ENCODE data around the gene MNX1. TPM values are rescaled to one million over a fixed set of nuclear protein-coding genes. Genes with fewer than 3 reads are reported as not detected.

Gene MNX1
- total RNA-seq, 1 experiment from 2014 or later: not detected

DNA sequence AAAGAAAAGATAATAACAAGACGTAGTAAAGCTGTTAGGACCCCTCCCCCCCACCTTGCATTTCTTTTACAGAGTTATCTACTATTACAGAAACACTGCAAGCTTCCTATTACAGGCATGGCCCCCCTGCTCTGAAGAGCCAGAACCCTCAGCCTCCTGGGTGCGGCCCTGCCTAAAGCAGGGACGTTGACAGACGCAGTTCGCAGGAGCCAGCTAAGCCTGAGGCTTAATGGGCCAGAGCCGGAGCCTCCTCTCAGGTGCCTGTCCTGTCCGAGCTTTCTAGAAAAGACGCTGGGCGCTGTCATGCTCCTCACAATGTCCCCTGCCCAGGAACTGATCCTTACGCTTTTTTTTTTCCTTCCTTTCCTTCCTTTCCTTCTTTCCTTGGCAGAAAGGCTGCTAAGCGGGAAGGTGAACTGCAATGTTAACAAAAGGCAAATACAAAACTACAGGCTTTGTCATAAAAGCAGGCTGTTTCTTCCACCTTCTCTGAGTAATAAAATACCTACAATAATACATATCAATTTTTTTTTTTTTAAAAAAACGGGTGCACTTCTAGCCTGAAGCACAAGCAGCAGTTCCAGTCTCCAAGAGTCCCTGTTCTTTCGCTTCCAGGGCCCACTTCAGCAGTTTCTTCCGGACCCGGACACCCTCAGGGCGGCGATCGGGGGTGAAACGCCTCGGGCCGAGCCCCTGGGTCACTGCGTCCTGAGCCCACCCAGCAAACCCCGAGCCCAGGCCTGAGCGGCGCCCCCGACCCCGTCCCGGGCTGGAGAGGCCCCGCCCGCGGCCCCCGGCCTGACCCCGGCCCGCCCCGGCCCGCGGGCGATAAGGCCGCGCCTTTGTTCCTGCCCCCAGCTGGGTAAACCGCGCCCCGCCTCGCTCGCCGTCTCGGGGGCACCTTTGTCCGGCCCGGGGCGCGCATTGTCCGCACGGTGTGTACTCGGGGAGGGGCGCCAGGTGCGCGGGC is 11.2 kb downstream of the MNX1 start:
- no peak overlapping the region for H3K4me3 ChIP-seq
- no peak overlapping the region for H3K27ac ChIP-seq
- H3K9me3 ChIP-seq (replicated peaks): no peaks in the 10 kb centered on the region
- H3K4me1 ChIP-seq (replicated peaks): 0 out of 2 replicates have a peak, but pooled peaks cover 3% of the 10 kb centered on the region
- H3K27me3 ChIP-seq (replicated peaks): peaks cover 78% of the 10 kb centered on the region
- H3K36me3 ChIP-seq: no peaks in the 10 kb centered on the region
- DNase-seq (ENCODE audit: low read depth in 1 of 2, low spot score in 2 of 2): peak in 1 of 2 experiments; percentile 36

DNA sequence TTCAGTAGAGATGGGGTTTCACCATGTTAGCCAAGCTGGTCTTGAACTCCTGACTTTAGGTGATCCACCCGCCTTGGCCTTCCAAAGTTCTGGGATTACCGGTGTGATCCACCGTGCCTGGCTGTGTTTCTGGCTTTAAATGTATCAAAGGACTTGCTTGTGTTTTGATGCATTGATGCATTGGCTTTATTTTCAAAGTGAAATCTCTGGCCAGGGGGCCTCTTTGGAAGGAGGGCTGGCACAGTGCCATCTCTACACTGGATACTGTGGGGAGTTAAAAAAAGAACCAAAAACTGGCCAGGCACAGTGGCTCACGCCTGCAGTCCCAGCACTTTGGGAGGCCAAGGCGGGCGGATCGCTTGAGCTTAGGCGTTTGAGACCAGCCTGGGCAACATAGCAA is 16.0 kb downstream of the MNX1 start:
- no peak overlapping the region for H3K27ac ChIP-seq
- H3K4me3 ChIP-seq: no peak overlapping the region
- DNase-seq (ENCODE audit: low read depth in 1 of 2, low spot score in 2 of 2): no peak
- H3K9me3 ChIP-seq (replicated peaks): no peaks in the 10 kb centered on the region
- peaks cover 52% of the 10 kb centered on the region for H3K27me3 ChIP-seq (replicated peaks)
- H3K36me3 ChIP-seq: no peaks in the 10 kb centered on the region
- H3K4me1 ChIP-seq (replicated peaks): no peaks in the 10 kb centered on the region

DNA sequence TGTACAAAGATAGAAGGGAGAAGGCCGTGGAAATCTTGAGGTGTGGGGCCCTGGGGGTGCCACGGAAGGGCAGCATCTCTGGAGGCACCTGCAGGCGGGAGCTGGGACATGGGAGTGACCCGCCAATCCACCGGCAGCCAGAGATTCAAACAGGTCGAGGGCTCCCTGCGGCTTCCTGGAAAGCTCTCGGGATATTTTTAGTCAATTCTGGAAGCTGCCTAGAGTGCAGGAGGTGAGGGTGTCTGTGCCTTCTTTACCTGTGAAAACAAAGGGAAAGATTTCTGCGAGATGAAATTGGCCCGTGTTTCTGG is 16.6 kb downstream of the MNX1 start:
- no peak overlapping the region for H3K4me3 ChIP-seq
- no peak for DNase-seq (ENCODE audit: low read depth in 1 of 2, low spot score in 2 of 2)
- H3K27ac ChIP-seq: no peak overlapping the region

DNA sequence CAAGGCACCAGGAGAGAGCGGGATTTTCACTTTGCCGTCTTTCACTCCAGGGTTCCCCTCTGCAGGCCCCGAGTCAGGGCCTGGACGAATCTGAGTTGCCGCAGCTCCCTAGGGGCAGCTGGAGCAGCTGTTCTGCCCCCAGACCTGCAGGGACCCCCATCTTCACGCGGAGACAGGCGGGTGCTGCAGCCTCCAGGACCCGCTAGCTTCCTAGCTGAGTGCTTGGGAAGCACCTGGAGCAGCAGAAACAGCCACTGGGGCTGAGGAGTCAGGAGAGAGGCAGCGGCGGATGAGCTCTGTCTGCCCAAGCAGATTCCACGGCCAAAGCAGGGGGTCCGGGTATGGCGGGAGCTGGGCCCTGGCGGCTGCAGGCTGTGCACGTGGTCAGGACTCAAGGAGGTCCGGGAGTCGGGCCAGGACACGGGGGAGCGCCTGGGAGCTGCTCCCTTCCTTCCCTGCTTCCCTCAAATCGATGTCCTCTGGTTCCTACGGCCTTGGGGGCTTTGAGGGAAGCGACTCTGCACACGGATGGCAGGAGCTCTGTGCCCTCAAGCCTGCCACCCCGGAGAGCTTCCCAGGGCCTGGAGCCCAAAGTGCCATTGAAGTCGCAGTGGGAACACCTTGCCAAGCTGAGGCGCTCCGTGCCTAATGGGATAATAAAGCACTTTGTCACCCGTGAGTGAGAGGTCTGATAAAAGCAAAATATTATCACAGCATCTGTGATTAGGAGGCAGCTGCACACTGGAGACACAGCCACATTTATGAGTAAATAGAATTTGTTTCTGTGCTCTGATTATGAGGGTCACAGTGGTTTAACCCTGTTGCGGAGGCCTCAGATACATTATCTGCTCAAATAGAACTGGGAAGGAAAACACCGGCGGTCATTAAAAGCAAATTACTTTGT is 17.2 kb downstream of the MNX1 start:
- no peaks in the 10 kb centered on the region for H3K4me1 ChIP-seq (replicated peaks)
- no peak overlapping the region for H3K4me3 ChIP-seq
- H3K36me3 ChIP-seq: no peaks in the 10 kb centered on the region
- no peaks in the 10 kb centered on the region for H3K9me3 ChIP-seq (replicated peaks)
- H3K27me3 ChIP-seq (replicated peaks): peaks cover 41% of the 10 kb centered on the region
- no peak overlapping the region for H3K27ac ChIP-seq
- DNase-seq (ENCODE audit: low read depth in 1 of 2, low spot score in 2 of 2): no peak

More for the DNA sequence above, 16.6 kb downstream of the MNX1 start:
- H3K27me3 ChIP-seq (replicated peaks): peaks cover 47% of the 10 kb centered on the region
- H3K36me3 ChIP-seq: no peaks in the 10 kb centered on the region
- H3K4me1 ChIP-seq (replicated peaks): no peaks in the 10 kb centered on the region
- no peaks in the 10 kb centered on the region for H3K9me3 ChIP-seq (replicated peaks)

DNA sequence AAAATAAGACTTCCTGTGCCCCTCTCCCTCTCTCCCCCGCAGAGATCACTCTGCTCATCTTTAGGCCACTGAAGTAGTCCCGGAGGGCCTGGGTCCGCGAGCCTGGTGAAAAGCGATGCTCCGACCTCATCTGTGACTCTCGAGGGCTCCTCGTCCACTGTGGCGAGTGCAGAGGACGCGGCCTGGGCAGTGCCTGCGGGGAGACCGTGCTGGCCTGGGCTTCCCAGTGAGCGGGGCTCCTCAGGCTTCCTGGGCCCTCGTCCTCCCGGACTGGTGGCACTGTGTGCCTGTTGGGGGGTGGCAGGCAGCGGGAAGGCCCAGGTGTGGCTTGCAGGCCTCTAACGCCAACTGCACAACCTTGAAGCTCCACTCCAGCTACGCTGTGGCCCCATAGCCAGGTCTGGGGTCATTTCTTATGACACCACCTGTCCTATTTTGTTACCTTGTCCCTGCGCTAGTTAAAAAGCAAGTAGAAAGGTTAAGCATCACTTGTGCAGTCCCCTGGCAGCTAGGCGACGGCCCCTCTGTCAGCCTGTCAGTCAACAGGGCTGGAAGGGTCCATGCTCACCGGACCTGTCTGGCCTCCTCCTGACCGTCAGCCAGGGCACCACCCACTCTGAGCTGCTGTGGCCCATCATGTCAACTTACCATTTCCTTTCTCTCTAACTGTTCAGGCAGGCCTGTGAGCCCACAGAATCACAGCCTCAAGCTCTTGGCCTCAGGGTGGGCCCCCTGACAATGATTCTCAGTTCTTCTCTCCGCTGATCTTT is 20.5 kb downstream of the MNX1 start:
- Histone ChIP-seq H3K27me3 (replicated peaks) (peaks cover 20% of the 10 kb centered on the region), H3K36me3 (no peaks in the 10 kb centered on the region), H3K27ac (no peak overlapping the region), H3K4me3 (no peak overlapping the region), H3K4me1 (replicated peaks) (no peaks in the 10 kb centered on the region), H3K9me3 (replicated peaks) (no peaks in the 10 kb centered on the region)
- no peak for DNase-seq (ENCODE audit: low read depth in 1 of 2, low spot score in 2 of 2)

DNA sequence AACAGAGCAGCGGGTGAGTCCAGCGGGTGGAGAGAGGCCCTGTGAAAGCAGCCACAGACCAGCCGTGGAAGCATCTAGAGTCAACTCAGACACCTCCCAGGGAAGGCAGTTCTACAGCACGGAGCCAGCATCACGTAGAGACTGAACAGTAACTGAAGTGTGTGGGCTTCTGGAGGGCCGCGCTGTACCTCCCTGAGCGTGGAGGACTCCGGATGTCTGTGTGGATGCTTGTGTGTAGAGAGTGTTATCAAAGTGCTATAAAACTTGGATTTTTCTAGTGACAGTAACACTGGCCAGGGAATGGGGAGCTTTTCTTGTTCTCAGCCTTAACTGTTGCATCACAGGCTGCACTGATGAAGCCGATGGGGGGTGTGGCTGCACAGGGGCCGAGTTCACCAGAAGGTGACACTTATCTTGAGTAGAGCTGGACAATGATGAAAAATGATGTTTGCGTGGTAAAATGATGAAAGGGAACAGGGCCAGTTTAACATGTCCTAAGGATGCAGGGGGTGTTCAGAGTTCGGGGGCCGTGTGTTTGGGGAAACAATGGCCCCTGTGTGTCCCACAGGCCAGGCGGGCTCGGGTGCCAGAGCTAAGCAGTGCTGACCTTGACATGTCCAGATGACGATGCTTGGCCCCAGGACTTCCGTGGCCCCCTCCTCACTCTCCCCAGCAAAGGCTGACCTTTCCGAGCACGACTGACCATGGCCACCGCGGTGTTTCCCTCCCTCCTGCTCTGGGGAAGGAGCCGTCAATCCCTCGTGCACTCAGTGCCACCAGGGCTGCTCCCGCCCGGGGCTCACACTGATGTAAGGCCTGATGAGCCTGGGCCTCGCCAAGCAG is 21.9 kb downstream of the MNX1 start:
- Histone ChIP-seq H3K9me3 (replicated peaks) (no peaks in the 10 kb centered on the region), H3K27me3 (replicated peaks) (peaks cover 16% of the 10 kb centered on the region; the same call in 1 of the 2 replicates), H3K27ac (no peak overlapping the region), H3K4me1 (replicated peaks) (no peaks in the 10 kb centered on the region), H3K4me3 (no peak overlapping the region), H3K36me3 (no peaks in the 10 kb centered on the region)
- DNase-seq (ENCODE audit: low read depth in 1 of 2, low spot score in 2 of 2): no peak

DNA sequence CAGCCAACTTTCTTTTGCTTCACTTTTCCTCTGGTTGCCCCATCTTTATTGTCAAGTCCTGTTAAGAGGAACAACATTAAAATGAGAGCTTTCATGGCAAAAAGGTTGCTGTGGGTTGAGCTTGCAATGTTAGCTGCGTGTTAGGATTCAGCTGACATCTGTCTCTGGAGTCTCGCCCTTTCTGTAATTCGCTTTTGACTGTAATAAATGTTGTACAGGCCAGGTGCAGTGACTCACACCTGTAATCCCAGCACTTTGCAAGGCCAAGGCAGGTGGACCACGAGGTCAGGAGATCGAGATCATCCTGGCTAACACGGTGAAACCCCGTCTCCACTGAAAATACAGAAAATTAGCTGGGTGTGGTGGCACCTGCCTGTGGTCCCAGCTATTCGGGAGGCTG is 24.1 kb downstream of the MNX1 start:
- Histone ChIP-seq H3K9me3 (replicated peaks) (no peaks in the 10 kb centered on the region), H3K27me3 (replicated peaks) (no peaks in the 10 kb centered on the region), H3K4me1 (replicated peaks) (no peaks in the 10 kb centered on the region), H3K36me3 (no peaks in the 10 kb centered on the region), H3K27ac (no peak overlapping the region), H3K4me3 (no peak overlapping the region)
- no peak for DNase-seq (ENCODE audit: low read depth in 1 of 2, low spot score in 2 of 2)

DNA sequence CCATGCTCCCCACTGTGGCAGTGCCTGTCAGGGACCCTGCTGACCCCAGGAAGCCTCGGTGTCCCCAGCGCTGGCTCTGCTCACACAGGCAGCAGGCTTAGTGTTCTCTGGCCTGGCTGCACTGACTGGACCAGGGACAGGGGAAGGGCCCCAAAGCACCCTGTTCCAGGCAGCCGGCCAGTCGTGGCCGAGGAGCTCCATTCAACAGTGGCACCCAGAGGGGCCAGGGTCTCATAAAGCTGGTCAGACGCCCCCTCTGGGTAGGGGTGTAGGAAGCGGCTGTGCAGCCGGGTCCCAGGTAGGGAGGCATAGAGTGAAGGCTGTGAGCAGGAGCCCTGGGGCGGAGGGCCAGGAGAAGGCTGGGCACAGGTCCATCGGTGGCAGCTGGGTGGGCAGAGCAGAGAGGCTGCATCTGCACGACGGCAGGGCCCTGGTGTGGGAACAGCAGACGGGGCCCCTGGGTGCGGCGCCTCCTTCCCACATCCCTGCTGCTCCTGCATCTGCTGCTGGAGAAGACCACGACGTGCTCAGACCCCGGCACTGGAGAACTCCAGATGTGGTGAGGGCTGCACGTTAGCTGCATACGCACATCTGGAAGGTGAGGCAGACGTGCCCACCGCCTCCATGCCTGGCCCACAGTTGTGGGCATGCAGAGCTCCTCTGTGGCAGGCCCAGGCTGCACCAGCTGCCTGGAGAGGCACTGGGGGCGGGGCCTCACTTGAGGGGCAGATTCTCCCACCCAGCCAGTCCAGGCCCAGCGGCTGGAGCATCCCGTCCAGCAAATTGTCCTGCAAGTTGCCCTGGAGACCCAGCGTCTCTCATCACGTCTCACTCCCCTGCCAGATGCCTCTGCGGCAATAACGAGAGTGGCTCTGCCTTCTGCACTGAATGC is 25.1 kb downstream of the MNX1 start:
- no peaks in the 10 kb centered on the region for H3K36me3 ChIP-seq

DNA sequence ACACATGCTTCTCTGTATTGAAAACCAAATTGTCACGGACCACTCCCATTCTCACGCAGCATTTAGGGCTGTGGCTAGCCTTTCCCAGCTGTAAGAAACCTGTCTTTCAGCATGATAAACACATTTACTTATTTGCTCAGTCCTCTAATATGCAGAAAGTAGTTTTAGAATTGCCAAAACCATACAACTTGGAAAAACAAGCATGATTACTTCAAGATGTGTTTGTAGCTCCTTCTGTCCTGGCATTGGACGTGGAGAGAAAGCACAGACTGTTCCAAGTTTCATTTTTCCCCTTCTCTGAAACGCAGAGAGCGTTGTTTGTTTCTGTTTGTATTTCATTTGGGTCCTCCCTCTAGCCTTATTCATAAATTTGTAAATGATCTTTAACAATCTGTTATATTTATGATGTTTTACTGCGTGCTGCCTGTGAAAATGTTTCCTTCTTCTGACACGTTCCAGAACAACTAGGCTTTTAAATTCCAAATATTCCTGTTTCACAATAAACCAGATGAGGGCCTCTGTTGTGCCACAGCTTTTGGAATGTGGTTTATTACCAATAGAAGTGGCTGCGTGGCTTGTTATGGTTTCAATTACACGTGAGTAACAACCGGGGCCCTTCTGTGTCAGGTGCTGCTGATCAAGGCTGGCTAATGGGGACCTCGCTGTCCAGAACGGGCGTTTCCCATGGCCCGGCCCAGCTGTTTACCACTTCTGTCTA is 26.1 kb downstream of the MNX1 start:
- H3K4me3 ChIP-seq: no peak overlapping the region
- DNase-seq (ENCODE audit: low read depth in 1 of 2, low spot score in 2 of 2): no peak
- H3K36me3 ChIP-seq: no peaks in the 10 kb centered on the region
- no peaks in the 10 kb centered on the region for H3K4me1 ChIP-seq (replicated peaks)
- no peaks in the 10 kb centered on the region for H3K27me3 ChIP-seq (replicated peaks)
- H3K27ac ChIP-seq: no peak overlapping the region
- no peaks in the 10 kb centered on the region for H3K9me3 ChIP-seq (replicated peaks)

More for the DNA sequence above, 25.1 kb downstream of the MNX1 start:
- Histone ChIP-seq H3K27me3 (replicated peaks) (no peaks in the 10 kb centered on the region), H3K27ac (no peak overlapping the region), H3K4me3 (no peak overlapping the region), H3K9me3 (replicated peaks) (no peaks in the 10 kb centered on the region), H3K4me1 (replicated peaks) (no peaks in the 10 kb centered on the region)
- DNase-seq (ENCODE audit: low read depth in 1 of 2, low spot score in 2 of 2): no peak

DNA sequence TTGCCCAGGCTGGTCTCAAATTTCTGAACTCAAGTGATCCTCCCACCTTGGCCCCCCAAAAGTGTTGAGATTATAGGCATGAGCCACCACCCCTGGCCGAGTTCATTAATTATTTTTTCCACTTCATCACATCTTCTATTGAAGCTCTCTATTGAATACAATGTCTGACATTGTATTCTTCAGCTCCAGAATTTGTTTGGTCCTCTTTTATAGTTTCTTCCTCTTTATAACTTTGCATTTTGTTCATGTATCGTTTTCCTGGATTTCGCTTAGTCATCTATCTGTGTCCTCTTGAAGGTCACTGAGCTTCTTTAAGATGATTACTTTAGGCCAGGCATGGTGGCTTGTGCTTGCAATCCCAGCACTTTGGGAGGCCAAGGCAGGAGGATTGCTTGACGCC is 30.8 kb downstream of the MNX1 start:
- DNase-seq (ENCODE audit: low read depth in 1 of 2, low spot score in 2 of 2): no peak
- no peaks in the 10 kb centered on the region for H3K27me3 ChIP-seq (replicated peaks)
- H3K36me3 ChIP-seq: no peaks in the 10 kb centered on the region
- no peaks in the 10 kb centered on the region for H3K4me1 ChIP-seq (replicated peaks)
- no peak overlapping the region for H3K4me3 ChIP-seq
- no peak overlapping the region for H3K27ac ChIP-seq
- H3K9me3 ChIP-seq (replicated peaks): no peaks in the 10 kb centered on the region

DNA sequence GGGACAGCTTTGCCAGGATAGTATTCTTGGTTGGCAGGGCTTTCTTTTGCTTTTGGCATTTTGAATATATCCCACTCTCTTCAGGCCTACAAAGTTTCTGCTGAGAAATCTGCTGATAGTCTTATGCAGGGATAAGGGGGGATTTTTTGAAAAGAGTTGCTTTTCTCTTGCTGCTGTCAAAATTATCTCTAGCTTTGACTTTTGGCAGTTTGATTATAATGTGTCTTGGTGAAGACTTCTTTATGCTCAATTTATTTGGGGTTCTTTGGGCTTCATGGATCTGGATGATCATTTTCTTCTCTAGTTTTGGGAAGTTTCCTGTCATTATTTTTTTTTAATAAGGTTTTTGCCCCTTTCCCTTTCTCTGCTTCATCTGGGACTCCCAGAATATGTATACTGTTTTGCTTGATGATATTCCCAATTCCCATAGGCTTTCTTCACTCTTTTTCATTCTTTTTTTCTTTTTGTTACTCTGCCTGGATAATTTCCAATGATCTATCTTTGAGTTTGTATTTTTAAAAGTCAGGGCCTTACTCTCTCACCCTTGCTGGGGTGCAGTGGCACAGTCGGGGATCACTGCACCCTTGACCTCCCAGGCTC is 31.4 kb downstream of the MNX1 start:
- no peaks in the 10 kb centered on the region for H3K27me3 ChIP-seq (replicated peaks)
- H3K36me3 ChIP-seq: no peaks in the 10 kb centered on the region
- no peak overlapping the region for H3K4me3 ChIP-seq
- H3K9me3 ChIP-seq (replicated peaks): no peaks in the 10 kb centered on the region
- no peak overlapping the region for H3K27ac ChIP-seq
- no peak for DNase-seq (ENCODE audit: low read depth in 1 of 2, low spot score in 2 of 2)
- no peaks in the 10 kb centered on the region for H3K4me1 ChIP-seq (replicated peaks)
